Posterior cingulate gyrus (tissue), 11 donors: ENCODE data around the gene NEU1.
"Not testable (repeated sequence)": the region's sequence is repeated elsewhere in the genome, so short reads cannot be mapped to it uniquely, and the experiment has no call there.

Experiments used
- DNase-seq, 10 donors: peaks; one replicate each; pipeline versions ENCODE4 v3.0.0 to v3.0.0-alpha.2; 2020 to 2021; ENCODE audit warnings: mixed read lengths in 3 of 10
- intact Hi-C: fragments of 100-400 bp; cut with DNase I; formaldehyde crosslinking; loops from one replicate; pipeline ENCODE4 v1.15.1; 2023

The NEU1 gene

DNA sequence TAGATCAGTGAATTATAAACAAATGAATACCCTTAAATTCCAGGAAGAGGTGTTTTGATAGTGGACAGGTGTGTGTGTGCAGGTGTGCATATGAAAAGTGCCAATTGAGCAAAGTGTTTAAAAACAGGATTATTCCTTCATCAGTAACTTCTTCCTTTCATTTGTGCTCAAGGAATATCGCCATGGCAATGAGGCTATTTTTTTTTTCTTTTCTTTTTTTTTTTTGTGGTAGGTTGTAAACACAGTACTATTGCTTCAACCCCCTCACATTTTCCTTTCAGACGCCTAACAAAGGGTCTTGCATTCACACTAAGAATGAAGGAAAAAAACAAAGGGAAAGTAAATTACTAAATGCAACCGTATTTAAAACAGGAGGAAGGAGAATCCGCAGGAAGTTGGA lies 37.1 kb downstream of the NEU1 start:
- intact Hi-C loops = no loop called here
- no peak for DNase-seq

- intact Hi-C loops = not testable (repeated sequence)
- DNase-seq = peak in 2 of 10 donors; percentile 31 to 35
Measured at GRCh38 chr6:31823592-31824196, 38.9 kb downstream of the NEU1 start.

DNA sequence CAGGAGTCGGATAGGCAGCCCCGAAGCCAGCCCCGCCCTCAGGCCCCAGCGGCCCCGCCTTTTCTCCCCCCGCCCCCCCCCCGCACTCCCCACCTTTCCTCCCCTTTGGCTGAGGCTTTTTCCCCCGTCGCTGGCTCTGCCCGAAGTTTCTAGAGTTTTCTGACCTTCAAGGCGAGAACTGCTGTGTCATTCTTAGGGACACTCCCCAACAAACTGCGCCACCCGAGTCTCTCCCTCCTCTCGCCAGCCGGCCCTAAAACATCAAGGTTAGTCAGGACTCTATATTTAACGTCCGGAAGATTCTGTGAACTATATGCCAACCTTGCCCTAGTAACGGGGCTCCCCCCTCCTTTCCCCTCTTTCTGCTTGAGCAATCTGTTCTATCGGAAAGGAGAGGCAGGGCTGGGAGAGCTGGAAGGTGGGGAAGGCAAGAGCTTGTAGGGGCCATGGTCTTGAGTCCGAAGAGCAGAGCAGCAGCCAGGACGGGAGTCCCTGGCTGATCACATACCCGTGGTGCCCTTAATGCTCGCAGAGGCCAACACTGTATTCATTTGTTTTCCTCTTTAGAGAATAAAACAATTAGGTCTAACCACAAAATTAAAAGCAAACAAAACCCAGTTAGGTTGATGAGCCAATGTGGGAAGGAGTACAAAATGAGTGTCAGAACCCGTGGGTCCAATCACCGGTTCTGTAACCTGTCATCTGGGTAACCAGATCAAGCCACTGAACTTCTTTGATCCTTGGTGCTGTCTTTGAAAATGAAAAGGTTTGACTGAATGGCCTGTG lies 40.4 kb downstream of the NEU1 start:
- intact Hi-C loops = no loop called here
- peak in 9 of 10 donors; percentile 53 to 94 (median 71) for DNase-seq

- intact Hi-C loops = no loop called here
- peak in 9 of 10 donors; percentile 51 to 94 (median 70) for DNase-seq
Measured at GRCh38 chr6:31821301-31822035, 41.2 kb downstream of the NEU1 start.

- intact Hi-C loops = not testable (repeated sequence)
- DNase-seq = peak in 1 of 10 donors; percentile 33
Measured at GRCh38 chr6:31820399-31820798, 42.2 kb downstream of the NEU1 start.

DNA sequence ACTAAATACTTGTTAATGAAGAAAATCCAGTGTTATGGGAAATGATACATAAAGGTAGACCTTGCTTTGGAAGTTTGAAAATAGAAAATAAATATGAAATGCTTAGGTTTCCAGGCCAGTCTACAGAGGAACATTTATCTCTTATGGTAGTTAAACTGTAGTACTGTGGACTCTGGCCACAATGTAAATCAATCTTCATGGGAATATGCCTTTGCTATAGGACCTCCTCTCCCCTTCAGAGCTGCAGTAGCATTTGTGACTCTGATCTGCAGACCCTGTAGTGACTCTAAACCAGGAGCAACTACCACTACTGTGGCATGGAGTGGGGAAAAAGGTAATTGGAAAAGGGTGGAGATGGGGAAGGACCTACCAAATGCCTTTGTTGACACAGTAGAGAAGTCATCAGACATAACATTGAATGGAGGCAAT lies 42.7 kb downstream of the NEU1 start:
- intact Hi-C loops = no loop called here

GRCh38 chr6:31817929-31818511 lies 44.6 kb downstream of the NEU1 start:
- peak in 2 of 10 donors; percentile 56 to 63 for DNase-seq
- intact Hi-C loops = not testable (repeated sequence)

More for the DNA sequence above, 42.7 kb downstream of the NEU1 start:
- DNase-seq = no peak

DNA sequence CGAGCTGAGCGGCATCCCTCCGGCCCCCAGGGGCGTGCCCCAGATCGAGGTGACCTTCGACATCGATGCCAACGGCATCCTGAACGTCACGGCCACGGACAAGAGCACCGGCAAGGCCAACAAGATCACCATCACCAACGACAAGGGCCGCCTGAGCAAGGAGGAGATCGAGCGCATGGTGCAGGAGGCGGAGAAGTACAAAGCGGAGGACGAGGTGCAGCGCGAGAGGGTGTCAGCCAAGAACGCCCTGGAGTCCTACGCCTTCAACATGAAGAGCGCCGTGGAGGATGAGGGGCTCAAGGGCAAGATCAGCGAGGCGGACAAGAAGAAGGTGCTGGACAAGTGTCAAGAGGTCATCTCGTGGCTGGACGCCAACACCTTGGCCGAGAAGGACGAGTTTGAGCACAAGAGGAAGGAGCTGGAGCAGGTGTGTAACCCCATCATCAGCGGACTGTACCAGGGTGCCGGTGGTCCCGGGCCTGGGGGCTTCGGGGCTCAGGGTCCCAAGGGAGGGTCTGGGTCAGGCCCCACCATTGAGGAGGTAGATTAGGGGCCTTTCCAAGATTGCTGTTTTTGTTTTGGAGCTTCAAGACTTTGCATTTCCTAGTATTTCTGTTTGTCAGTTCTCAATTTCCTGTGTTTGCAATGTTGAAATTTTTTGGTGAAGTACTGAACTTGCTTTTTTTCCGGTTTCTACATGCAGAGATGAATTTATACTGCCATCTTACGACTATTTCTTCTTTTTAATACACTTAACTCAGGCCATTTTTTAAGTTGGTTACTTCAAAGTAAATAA lies 45.3 kb downstream of the NEU1 start:
- intact Hi-C loops = not testable (repeated sequence)
- peak in 2 of 10 donors; percentile 70 to 78 for DNase-seq

DNA sequence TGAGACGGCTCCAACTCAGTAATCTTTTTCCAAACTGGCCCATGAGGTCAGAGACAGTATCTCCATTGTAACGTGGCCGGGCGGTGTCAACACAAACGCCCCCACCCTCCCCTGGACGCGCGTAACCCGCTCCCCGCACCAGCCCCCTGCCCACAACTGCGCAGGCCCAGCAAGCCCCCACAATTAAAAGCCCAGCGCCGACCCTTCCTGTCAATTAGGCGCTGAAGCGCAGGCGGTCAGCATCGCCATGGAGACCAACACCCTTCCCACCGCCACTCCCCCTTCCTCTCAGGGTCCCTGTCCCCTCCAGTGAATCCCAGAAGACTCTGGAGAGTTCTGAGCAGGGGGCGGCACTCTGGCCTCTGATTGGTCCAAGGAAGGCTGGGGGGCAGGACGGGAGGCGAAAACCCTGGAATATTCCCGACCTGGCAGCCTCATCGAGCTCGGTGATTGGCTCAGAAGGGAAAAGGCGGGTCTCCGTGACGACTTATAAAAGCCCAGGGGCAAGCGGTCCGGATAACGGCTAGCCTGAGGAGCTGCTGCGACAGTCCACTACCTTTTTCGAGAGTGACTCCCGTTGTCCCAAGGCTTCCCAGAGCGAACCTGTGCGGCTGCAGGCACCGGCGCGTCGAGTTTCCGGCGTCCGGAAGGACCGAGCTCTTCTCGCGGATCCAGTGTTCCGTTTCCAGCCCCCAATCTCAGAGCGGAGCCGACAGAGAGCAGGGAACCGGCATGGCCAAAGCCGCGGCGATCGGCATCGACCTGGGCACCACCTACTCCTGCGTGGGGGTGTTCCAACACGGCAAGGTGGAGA lies 47.4 kb downstream of the NEU1 start, which contains the start of the genes HSPA1A and HSPA1L:
Gene HSPA1A (plus strand): TSS at position 519 of the 814 bp plus-strand sequence. CDS start 214 bp downstream, at position 733.
Gene HSPA1L (minus strand): TSS at position 259 of the 814 bp plus-strand sequence. CDS start 3,311 bp downstream, outside the sequence.
- DNase-seq = peak; percentile 93 to 99 (median 95)
- intact Hi-C loops = no loop called here

DNA sequence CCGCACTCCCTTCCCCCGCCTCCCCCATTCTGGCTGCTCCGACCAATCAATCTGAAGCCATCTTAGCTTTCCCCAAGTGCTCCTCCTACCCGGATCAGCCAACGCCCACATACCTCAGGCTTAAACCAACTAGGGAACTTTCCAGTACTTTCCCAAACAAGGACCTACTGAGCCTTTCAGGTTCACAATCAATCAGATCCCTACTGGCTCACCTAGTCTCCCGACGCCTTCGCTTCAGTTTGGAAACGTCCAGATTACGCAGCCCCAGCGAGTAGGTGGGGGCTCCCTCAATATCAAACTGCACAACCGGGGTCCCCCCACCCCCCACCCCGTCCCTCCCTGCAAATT lies 48.0 kb downstream of the NEU1 start:
- intact Hi-C loops = no loop called here
- DNase-seq = peak; percentile 85 to 98 (median 92)

GRCh38 chr6:31813465-31813849 lies 49.2 kb downstream of the NEU1 start:
- intact Hi-C loops = no loop called here
- peak in 1 of 10 donors; percentile 55 for DNase-seq

DNA sequence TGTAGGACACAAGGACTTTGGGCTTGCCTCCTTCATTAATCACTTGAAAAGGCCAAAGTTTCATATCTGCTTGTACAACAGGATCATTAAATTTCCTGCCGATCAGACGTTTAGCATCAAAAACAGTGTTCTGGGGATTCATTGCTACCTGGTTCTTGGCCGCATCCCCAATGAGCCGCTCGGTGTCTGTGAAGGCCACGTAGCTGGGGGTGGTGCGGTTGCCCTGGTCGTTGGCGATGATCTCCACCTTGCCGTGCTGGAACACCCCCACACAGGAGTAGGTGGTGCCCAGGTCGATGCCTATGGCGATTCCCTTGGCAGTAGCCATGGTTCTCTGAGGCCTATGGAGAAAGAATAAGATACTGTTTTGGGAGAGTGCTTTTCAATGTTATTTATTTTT lies 51.0 kb downstream of the NEU1 start:
- intact Hi-C loops = no loop called here
- DNase-seq = peak in 1 of 10 donors; percentile 36

- intact Hi-C loops = not testable (repeated sequence)
Measured at GRCh38 chr6:31808599-31808998, 54.0 kb downstream of the NEU1 start.

More at GRCh38 chr6:31808599-31808998, 54.0 kb downstream of the NEU1 start:
- DNase-seq = peak in 1 of 10 donors; percentile 6
